HG03103 (cell line): ENCODE data around the gene ICAM2.
A peak's percentile ranks its signal among the peaks of the same experiment; 100 is the strongest.

Experiments
- ATAC-seq: cut with Tn5 transposase; IDR thresholded peaks from one replicate; pipeline ENCODE4 v1.9.1; 2021; ENCODE audit warnings: low read depth; ENCODE audit not compliant: unreplicated experiment

The ICAM2 gene

GRCh38 chr17:64020056-64020766 is at the start of gene ICAM2:
Gene ICAM2, minus strand, starts transcription at chr17:64020633. Its CDS starts 13,942 bp downstream, at chr17:64006691.
- peak; percentile 51 for ATAC-seq

- ATAC-seq: no peak
These were observed 49.8 kb upstream of the ICAM2 start for GRCh38 chr17:64070213-64070612.

- no peak for ATAC-seq
These were observed 48.7 kb upstream of the ICAM2 start for GRCh38 chr17:64069143-64069542.

- ATAC-seq: no peak
These were observed 47.2 kb upstream of the ICAM2 start for GRCh38 chr17:64067657-64068056.

GRCh38 chr17:64066716-64067115 is 46.3 kb upstream of the ICAM2 start:
- ATAC-seq: no peak

- ATAC-seq: no peak
These were observed 44.7 kb upstream of the ICAM2 start for GRCh38 chr17:64065161-64065560.

GRCh38 chr17:64064331-64064730 is 43.9 kb upstream of the ICAM2 start:
- ATAC-seq: no peak

GRCh38 chr17:64063766-64064224 is 43.4 kb upstream of the ICAM2 start:
- no peak for ATAC-seq

GRCh38 chr17:64063088-64063487 is 42.7 kb upstream of the ICAM2 start:
- ATAC-seq: no peak

GRCh38 chr17:64061178-64061898 is 40.9 kb upstream of the ICAM2 start:
- no peak for ATAC-seq

- ATAC-seq: no peak
These were observed 39.9 kb upstream of the ICAM2 start for GRCh38 chr17:64060331-64060730.

GRCh38 chr17:64059756-64060155 is 39.3 kb upstream of the ICAM2 start:
- no peak for ATAC-seq

GRCh38 chr17:64058621-64059020 is 38.2 kb upstream of the ICAM2 start:
- ATAC-seq: no peak

GRCh38 chr17:64057701-64058263 is 37.3 kb upstream of the ICAM2 start:
- ATAC-seq: no peak

- ATAC-seq: peak; percentile 57
These were observed 36.0 kb upstream of the ICAM2 start for GRCh38 chr17:64056269-64057005.

- no peak for ATAC-seq
These were observed 35.0 kb upstream of the ICAM2 start for GRCh38 chr17:64055183-64056142.

- ATAC-seq: no peak
These were observed 33.9 kb upstream of the ICAM2 start for GRCh38 chr17:64054304-64054703.

- no peak for ATAC-seq
These were observed 32.7 kb upstream of the ICAM2 start for GRCh38 chr17:64053101-64053500.

GRCh38 chr17:64051153-64051552 is 30.7 kb upstream of the ICAM2 start:
- no peak for ATAC-seq

GRCh38 chr17:64048805-64049204 is 28.4 kb upstream of the ICAM2 start:
- ATAC-seq: no peak
